GM19238 (cell line): Measurements from ENCODE around the gene ARHGEF7.

Experiments
- DNase-seq: peaks from one replicate; pipeline ENCODE4 v3.0.0; 2011; ENCODE audit warnings: low spot score; ENCODE audit not compliant: insufficient read length

The ARHGEF7 gene

DNA sequence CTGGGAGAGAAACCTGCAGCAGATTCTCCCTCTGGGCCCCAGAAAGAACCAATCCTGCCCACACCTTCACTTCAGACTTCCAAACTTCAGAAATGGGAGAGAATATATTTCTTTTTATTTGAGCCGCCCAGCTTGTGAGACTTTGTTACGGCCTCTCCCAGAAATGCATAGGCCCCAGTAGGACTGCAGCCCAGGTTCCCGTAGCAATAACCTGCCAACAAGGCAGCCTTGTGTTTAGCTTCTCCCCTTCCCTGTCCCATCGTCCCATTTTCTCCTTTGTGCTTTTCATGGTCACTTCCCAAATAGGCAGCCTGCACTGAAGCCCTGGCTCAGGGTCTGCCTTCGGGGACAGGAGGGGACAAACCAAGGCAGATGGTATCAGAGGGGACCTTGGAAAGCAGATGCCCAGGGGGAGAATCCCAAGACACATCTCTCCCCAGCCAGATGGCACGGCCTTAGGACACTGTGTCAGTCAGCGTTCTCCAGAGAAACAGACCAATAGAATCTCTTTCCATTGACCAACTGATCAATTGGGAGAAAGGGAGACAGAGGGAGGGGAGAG lies 3.7 kb upstream of the ARHGEF7 start:
- no peak for DNase-seq

DNA sequence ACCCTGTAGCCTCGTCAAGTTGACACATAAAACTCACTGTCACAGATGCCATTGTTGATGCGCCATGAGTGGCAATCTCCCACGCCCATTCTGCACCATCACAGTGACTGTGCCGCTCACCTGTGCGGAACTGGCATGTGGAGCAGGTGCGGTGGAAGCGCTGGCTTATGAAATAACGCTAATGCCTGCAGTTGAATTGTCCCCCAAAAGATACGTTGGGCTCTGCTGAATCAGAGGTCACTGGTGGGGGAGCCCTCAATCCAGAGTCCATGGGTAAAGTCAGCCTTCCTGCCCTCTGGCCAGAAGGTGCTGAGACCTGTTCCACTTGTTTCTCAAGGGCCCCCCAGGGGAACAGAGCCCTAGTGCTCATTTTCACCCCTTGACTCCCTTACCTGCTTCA lies 2.9 kb upstream of the ARHGEF7 start:
- DNase-seq = no peak

DNA sequence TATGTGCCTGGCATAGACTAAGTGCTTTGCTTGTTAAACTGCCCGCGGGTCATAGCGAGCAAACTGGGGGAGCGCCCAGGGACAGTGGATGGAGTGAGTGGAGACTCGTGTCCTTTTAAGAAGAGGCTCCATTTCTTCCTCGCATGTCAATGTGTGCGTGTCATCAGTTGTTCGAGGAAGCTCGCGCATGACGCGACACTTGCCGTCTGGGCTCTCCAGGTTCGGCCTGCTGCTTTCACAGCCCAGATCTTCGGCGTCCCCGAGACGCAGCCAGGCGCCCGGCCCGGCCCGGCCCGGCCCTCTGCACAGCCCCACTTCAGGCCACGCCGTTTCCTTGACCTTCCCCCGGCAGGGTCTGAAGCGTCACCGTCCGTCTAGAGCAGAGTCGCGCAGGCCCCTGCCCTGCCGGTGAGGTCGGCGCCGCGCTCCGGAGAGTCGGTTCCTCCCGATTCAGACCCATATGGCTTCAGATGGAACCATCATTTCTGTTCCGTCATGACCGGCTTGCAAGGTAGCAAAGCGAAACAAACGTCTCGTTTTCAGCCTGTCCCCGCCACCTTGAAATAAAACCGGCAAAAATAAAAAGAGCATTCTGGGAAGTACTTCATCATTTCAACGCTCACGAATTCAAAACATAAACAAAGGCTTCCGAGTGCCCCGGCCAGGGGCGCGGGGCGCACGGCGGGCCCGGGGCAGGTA lies 599 bp upstream of the ARHGEF7 start:
- DNase-seq = peak; percentile 17

DNA sequence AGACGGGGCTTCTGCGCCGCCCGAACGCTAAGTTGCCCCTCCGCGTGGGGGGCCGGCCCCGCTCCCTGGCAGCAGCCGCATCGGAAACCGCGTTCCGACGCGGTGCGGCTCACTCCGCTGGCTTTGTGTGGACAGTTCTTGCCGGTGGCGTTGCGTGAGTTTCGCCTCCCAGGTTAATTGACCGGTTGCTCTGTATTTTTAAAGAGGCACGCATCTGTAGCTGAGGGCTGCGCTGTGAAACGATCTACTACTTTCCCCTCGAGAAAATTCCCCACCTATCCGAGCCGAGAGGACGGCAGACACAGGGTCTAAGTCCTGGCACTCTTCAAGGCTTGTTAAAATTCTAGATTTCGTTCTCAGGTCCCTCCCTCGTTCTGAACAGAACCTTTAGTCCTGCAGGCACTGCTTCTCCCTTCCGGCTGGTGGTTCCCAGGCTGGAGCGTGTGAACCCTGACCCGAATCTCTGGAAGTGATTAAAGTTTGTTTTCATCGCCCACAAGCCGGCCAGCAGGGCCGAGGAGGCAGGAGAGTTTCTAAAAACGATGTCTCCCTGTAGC lies 933 bp downstream of the ARHGEF7 start:
- no peak for DNase-seq

DNA sequence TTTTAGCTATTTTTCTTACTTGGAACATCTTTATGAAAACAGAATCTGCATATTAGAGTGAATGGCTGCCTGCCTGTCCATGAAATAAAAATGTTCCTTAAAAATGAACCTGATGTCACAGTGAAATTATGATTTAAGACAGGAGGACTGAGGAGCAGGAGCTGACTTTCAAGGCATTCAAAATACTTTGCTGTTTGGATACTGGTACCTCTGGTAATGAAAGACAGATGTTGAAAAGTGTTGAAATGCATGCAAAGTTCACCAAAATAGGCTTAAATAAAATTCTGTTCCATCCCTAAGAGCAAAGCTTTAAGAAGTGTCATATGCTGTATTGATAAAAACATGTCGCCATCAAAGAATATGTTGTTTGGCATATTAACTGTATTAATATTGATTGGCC lies 1.7 kb downstream of the ARHGEF7 start:
- DNase-seq = no peak

DNA sequence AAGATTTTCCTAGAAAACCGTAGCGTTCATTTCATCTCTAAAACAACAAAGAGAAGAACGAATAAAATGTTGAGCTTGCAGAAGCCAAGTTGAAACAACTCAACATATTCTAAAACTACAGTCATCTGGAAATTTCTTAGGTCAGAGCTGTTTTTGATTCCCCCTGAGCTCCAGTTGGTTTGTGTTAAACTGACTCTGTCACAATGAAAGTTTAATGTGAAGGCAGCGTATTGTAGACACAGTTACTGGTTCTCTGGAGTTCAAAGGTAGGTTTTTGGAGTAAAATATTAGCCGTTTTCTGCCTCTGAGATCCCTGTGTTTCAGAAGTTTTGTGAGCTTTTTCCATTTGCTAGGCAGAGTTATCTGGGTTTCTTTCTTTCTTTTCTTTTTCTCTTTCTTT lies 2.2 kb downstream of the ARHGEF7 start:
- DNase-seq = no peak

DNA sequence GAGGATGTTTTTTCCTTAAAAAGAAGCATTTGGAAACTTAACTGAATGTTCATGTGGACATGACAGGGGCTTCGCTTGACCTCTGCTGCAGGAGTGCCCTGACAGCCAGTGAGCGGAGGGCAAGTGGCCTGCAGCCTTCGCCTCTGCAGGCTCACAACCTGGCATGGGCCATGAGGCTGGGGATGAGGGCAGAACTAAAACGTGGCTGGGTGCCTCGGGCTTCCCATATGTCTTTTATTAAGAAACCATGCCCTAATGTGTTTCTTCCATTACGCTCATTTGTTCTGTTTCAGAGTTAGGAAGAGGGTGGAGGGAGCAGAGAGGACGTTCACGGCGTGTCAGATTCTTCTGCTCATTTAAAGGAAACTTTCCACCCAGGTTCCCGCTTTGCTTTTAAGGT lies 2.9 kb downstream of the ARHGEF7 start:
- DNase-seq = no peak

DNA sequence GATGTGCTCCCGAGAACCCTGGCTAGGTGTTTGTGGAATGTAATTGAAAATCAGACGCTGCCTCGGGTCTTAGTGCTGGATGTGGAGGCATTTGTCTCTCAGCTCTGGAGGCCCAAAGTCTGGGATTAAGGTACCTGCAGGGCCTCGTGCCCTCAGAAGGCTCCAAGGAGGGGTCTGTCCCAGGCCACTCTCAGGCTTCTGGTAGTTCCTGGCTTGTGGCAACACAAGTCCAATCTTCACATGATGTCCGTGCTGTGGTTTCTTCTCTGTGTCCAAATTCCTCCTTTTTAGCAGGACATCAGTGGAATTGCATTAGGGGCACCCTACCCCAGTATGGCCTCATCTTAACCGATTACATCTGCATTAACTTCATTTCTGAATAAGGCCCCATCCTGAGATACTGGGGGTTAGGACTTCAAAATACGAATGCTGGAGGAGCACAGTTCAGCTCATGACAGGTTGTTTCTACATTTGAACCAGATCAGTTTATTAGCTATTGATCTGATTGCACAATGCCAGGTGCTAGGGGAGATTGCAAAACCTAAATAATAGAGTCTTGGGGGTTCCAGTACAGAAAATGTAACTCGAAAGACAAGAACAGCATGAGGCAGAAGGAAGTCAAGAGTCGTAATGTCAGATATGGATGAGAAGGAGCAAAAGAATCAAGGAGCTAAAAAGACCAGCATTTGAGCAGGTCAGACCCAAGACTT lies 3.9 kb downstream of the ARHGEF7 start:
- no peak for DNase-seq

DNA sequence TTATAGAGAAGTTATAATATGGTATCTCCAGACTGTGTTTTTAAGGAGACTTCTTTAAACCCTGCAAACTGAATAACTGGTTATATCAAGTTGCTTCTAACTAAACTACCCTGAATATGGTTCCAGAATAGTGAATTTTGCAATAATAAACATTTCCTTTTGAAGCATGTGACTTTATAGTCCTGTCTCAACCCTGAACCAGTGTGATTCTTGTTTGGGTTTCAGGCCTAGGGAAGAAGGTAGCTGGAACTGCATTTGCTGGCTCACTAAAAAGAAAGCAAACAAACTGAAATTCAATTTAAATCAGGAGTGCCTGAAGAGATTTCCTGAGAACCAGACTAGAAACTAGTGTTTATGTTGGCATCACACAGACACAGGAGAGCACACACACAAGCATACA lies 4.9 kb downstream of the ARHGEF7 start:
- DNase-seq = no peak

DNA sequence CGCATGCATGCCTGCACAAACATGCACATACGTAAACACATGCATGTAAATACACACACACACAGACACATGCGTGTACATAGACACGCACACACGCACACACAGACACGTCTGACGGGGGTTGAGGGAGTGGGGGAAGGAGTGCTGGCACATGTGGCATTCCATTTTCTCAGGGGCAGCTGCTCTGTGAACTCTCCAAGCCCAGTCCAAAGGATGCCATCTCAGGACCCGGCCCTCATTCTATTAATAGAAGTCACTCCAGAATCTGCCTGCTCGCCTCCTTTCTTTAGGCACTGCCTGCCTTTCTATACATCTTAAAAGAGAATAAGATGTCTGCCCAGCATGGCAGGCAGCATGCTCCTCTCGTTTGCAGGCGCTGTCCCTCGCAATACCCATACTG lies 5.3 kb downstream of the ARHGEF7 start:
- no peak for DNase-seq

DNA sequence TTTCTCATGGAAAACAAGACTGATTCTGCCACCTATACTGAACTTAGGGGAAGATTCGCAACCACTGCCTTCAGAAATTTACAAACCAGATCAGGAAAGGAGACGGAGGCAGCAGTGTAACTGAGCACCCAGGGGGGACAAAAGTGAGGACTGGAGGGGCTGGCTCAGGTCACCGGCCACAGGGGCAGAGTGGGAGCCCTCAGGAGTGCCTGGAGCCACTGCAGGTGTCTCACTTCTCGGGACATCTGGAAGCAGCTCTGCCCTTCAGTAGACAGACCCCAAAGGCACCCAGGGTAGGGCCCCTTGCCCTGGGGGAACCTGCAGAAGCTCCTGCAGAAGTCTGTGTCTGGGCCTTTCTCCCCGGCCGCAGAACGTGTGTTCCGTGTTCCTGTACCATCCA lies 5.8 kb downstream of the ARHGEF7 start:
- DNase-seq = no peak

DNA sequence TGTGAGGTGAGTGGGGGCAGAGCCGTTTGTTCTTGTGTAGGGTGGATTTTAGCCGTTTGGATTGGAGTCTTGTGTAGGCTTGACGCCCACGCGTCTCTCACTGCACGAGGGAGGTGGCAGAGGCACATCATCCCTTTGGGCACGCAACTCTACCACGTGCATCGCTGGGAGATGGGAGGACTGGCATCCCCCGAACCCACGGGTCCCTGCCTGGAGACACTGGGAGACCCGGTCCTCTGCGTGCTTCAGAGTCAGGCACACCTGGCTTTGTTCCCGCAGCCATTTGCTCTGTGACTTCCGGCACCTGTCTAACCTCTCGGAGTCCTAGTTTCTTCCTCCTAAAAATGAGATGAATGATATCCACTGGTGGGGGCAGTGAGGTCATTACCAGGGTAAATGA lies 6.4 kb downstream of the ARHGEF7 start:
- no peak for DNase-seq

DNA sequence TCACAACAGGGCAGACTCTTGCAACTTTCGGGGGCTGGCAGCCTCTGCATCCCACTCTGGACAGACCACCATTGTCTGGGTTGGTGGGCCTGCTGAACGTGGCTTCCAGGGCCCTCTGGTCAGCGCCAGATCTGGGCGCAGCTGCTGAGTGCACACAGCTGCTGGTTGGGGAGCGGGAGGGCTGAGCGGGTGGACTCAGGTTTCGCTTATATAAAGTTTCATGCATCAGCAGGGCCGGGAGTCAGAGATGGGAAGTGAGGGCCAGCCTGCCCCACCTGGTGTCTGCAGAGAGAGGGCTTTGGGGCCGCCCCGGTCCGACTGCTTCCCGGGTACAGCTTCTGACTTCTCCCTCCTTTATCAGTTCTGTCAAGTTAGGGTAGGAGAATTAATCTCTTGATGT lies 6.9 kb downstream of the ARHGEF7 start:
- DNase-seq = no peak

DNA sequence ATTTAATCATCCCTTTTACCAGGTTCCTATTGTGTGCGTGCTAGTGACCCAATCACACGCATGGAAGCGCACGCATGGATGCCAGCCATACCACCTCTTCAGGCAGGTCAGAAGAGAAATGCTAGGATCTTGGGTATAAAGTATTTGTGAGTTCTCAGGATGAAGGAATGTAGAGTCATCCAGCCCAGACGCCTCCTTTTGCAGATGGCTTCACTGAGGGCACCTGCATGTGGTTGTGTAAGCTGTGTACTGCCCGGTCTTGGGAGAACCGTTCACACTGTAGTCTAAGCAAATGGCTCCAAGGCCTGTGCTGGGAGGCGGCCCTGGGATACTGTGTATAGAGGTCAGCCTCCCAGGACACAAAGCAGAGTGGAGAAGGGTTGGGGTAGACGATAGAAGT lies 7.5 kb downstream of the ARHGEF7 start:
- DNase-seq = no peak

DNA sequence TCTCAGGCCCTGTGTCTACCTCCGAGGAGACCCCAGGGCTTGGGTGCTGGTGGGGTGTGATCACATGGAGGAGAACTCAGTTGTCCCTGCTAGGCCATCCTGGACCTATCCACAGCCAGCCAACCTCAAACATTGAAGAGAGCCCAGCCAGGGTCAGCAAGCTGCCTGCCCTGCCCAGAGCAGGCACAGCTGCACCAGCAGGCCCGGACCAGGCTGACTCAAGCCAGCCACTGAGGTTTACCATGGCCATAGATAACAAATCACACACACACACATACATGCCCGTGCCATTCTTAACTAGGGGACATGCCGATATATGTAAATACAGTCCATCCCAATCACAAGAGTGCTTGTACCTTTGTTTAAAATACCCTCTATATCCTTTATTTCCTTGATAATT lies 8.1 kb downstream of the ARHGEF7 start:
- no peak for DNase-seq

DNA sequence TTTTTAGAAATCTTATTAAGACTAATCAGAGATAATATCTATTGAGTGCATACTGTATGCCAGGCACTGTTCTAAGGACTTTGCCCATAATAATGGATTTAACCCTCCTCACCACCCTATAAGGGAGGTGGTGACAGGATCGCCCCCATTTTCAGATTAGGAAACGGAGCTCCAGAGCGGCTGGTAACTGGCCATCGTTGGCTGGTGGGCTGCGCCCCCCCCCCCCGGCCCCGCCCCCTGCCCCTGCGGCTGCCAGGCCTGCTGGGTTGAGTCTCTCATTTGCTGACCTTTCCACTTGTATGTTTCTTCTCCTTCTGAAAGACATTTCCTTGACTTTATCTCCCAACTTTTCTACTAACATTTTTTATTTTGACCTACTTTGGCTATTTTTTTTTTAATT lies 8.5 kb downstream of the ARHGEF7 start:
- DNase-seq = no peak

DNA sequence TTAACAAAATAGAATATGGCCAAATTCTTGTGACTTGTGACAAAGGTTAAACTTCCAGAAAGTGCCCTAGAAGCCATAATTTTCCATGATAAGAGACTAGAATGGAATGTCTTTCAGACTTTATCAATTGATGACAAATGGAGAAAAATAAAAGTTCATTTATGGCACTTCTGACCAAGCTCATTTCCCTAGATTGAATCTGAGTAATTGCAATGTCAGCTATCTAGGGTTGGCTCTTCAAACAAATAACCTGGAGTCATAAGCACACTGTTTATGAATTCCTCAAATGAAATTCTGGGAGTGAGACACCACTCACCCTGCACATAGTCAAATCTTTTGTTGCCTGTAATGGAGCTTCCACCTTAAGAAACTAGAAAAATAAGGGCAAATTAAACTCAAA lies 11.4 kb downstream of the ARHGEF7 start:
- no peak for DNase-seq

DNA sequence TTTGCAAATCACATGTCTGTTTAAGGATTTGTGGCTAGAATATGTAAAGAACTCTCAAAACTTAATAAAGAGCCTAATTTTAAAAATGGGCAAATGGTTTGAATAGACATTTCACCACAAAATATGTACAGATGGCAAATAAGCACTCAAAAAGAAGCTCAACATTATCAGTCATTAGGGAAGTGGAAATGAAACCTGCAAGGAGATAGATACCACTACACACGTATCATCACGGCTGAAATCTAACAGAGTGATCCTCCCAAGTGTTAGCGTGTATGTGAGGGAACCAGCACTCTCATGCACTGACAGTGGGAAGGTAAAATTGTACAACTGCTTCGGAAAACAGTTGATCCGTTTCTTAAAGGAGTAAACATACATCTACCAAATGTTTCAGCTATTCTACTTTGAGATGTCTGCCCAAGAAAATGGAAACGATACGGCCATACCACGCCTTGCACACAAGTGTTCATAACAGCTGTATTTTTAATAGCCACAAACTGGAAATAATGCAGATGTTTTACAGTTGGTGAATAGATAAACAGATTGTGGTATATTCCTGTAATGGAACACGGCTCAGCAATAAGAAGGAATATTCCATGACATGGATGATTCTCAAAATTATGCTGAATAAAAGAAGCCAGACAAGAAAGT lies 14.5 kb downstream of the ARHGEF7 start:
- no peak for DNase-seq

DNA sequence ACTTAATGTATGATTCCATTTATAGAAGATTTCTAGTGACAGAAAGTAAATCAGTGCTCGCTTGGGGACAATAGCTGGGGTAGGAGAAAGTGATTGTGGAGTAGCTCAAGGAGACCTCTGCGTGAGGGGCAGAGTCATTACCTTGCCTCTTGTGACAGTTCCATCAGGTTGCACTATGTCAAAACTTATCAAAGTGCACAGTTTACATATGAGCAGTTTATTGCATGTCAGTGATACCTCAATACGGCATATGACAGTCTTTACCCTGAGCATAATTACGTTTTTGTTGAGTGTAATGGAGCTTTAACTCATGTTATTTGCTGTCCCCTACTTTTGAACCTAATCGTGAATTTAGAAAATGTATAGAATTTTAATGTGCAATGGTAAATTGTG lies 15.0 kb downstream of the ARHGEF7 start:
- DNase-seq = no peak

DNA sequence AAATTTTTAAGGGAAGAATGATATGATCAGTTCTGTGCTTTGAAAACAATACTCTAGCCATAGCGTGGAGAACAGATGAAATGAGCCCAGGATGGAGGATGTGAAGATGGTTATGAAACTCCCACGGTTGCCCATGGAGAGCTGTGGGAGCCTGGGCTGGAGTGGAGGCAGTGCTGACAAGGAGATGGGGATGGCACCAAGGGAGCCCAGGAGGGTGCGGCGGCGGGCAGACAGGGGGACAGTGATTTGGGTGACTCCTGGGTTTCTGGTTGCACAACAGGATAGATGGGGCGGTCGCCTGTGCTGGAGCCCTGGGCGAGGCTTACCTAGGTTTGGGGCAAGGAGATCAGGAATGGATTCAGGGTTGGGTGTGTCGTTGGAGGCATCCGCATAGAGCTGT lies 15.9 kb downstream of the ARHGEF7 start:
- DNase-seq = no peak

DNA sequence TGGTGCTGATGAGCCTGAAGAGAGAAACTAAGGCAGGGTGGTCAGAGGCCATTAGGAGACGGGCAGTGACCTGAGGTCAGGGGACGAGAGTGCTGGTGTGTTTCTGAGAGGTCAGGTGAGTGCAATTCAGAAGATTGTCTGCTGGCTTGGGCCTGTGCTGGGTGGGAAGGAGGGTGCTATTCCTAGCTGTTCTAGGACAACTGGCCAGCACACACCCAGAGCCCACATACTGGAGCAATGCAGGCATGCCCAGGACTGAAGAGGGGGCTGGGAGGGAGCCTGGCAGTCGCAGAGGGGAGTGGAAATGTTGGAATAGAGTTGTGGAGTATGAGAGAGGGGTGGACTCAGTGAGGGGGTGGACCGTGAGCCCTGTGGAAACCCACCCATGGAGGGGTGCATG lies 16.5 kb downstream of the ARHGEF7 start:
- no peak for DNase-seq

DNA sequence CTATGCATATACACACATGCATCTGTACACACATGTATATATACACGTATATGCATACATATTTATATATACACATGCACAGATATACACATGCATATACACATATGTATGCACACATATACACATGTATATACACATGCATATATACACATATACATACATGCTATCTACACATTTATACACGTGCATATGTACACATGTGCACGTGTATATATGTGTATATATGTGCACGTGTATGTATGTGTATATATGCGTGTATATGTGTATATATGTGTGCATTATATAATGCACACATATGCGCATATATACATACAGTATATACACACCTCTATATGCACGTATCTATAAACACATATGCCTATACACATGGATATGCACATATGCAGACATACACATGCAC lies 17.8 kb downstream of the ARHGEF7 start:
- no peak for DNase-seq
